Astrocyte of the cerebellum (primary cell): ENCODE measurements around the gene KLHL17.
A peak's percentile ranks its signal among the peaks of the same experiment; 100 is the strongest.

ENCODE experiments used
- DNase-seq: peaks from one replicate; pipeline ENCODE4 v3.0.0-alpha.2; 2011; ENCODE audit warnings: low read depth
- H3K4me3 ChIP-seq: 2 replicates; pipeline ENCODE4 v1.5.1; 2011; ENCODE audit warnings: mild to moderate bottlenecking, low read depth, low read length, moderate library complexity
- CTCF ChIP-seq: IDR thresholded peaks from 2 replicates; pipeline ENCODE4 v1.5.1; 2012; ENCODE audit warnings: low read length, low read depth, moderate library complexity, mild to moderate bottlenecking; ENCODE audit errors: missing control alignments
- in situ Hi-C: cut with HindIII; loops from 2 replicates; pipeline ENCODE4 v1.10.0; 2017; ENCODE audit warnings: low sequenced_read_pairs

KLHL17 gene

GRCh38 chr1:997713-997992 is 37.3 kb downstream of the KLHL17 start:
- no peak overlapping the region for H3K4me3 ChIP-seq
- TF ChIP-seq CTCF = no peak
- DNase-seq = no peak
- in situ Hi-C loops = no loop called here

GRCh38 chr1:997993-998744 is 37.8 kb downstream of the KLHL17 start:
- H3K4me3 ChIP-seq = peak overlapping the region; percentile 25
- in situ Hi-C loops = no loop called here
- DNase-seq = no peak
- TF ChIP-seq CTCF = no peak

- peak overlapping the region; percentile 43 for H3K4me3 ChIP-seq
- DNase-seq = no peak
- in situ Hi-C loops = no loop called here
- no peak for TF ChIP-seq CTCF
Observed at GRCh38 chr1:998745-998994, 38.3 kb downstream of the KLHL17 start.

- in situ Hi-C loops = no loop called here
- peak overlapping the region; percentile 43 for H3K4me3 ChIP-seq
- DNase-seq = no peak
- no peak for TF ChIP-seq CTCF
Observed at GRCh38 chr1:998995-999724, 38.8 kb downstream of the KLHL17 start.

- DNase-seq = peak; percentile 77
- peak within 1 kb of the TSS; percentile 56 for H3K4me3 ChIP-seq
- in situ Hi-C loops = no loop called here
- no peak for TF ChIP-seq CTCF
Observed at GRCh38 chr1:999725-1000356, 39.5 kb downstream of the KLHL17 start, which contains the start of gene HES4. HES4 (minus strand) TSS chr1:1000097; CDS start chr1:999973, 124 bp downstream.

GRCh38 chr1:1000357-1001056 is 40.1 kb downstream of the KLHL17 start:
- peak; percentile 60 for DNase-seq
- peak overlapping the region; percentile 56 for H3K4me3 ChIP-seq
- in situ Hi-C loops = no loop called here

More at GRCh38 chr1:1000357-1001056, 40.1 kb downstream of the KLHL17 start:
- no peak for TF ChIP-seq CTCF
